C4-2B (cell line): ENCODE results near the gene IRAK1.

ENCODE experiments used
- H3K27ac ChIP-seq: fragments of 450-650 bp; 2 replicates; pipeline ENCODE4 v1.5.1; 2017
- CTCF ChIP-seq: fragments of 450-650 bp; conservative IDR thresholded peaks from 2 replicates; pipeline ENCODE4 v1.5.1; 2017; ENCODE audit warnings: mild to moderate bottlenecking
- ZFX ChIP-seq: fragments of 450-650 bp; IDR thresholded peaks from 2 replicates; pipeline ENCODE4 v1.6.1; 2017

The IRAK1 gene

GRCh38 chrX:154039577-154039976 lies 19.9 kb upstream of the IRAK1 start:
- H3K27ac ChIP-seq = no peak overlapping the region
- TF ChIP-seq ZFX = no peak
- TF ChIP-seq CTCF = no peak

GRCh38 chrX:154038656-154039055 lies 19.0 kb upstream of the IRAK1 start:
- TF ChIP-seq ZFX = no peak
- TF ChIP-seq CTCF = no peak

GRCh38 chrX:154037754-154038153 lies 18.1 kb upstream of the IRAK1 start:
- TF ChIP-seq CTCF = no peak
- no peak for TF ChIP-seq ZFX
- no peak overlapping the region for H3K27ac ChIP-seq

More at GRCh38 chrX:154038656-154039055, 19.0 kb upstream of the IRAK1 start:
- H3K27ac ChIP-seq = no peak overlapping the region

DNA sequence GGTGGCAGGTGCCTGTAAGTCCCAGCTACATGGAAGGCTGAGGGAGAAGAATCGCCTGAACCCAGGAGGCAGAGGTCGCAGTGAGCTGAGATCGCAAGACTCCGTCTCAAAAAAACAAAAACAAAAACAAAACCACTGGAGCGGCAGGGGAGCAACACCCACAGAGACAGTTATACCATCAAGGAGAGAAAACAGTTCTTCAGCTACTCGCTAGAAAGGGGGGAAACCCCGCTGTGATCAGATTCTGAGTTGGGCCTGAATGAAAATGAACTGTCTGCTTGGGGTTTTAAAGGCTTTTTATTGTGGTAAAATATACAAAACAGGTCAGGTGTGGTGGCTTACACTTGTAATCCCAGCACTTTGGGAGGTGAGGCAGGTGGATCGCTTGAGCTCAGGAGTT lies 16.8 kb upstream of the IRAK1 start:
- TF ChIP-seq ZFX = no peak
- no peak for TF ChIP-seq CTCF
- no peak overlapping the region for H3K27ac ChIP-seq

DNA sequence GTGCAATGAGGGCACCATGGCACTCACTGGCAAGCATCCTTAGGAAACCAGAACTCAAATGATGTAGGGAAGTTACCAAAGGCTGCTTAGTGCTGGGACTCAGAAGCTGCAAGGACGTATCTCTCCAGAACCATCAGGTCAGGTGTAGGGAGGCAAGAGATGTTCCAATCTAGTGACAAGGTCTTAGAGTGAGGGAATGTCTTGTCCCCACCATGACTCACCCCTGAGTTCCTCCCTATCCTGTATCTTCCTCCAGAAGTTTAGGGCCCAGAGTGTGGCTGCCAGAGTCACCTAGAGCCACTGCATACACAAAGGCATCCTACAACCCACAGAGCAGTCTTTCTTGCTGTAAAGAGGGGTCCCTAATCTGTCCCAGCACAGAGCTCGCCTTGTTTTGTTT lies 14.1 kb upstream of the IRAK1 start:
- TF ChIP-seq CTCF (no peak), ZFX (no peak)
- no peak overlapping the region for H3K27ac ChIP-seq

DNA sequence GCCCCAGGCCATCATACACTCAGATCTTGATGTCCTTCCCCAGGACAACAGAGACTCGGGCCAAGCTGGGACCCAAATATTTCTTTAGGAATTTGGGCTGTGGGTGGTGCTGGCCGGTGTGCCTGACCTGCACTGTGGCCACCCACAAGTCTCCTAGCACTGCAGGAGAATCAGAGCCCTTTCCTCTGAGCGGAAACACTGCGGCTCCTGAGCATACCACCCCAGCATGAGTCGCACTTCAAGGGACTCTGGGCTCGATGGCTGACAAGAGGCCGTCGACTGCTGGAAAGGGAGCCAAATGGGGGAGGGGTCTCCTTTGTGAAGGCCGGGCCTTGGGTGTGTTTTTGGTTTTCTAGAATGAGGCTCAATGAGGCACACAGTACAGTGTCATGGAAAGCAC lies 13.0 kb upstream of the IRAK1 start:
- TF ChIP-seq CTCF (no peak), ZFX (no peak)
- H3K27ac ChIP-seq = no peak overlapping the region

DNA sequence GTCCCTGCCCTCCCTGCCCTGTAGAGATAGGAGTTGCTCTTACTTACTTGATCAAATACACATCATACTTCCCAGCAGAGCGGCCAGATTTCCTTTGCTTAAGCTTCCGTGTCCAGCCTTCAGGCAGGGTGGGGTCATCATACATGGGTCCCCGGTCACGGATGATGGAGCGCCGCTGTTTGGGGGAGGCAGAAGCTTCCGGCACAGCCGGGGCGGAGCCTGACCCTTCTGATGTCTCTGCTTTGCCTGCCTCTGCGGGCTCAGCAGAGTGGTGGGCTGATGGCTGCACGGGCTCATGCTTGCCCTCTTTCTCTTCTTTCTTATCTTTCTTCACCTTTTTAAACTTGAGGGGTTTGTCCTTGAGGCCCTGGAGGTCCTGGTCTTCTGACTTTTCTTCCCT lies 12.5 kb upstream of the IRAK1 start:
- TF ChIP-seq ZFX = no peak
- TF ChIP-seq CTCF = no peak
- no peak overlapping the region for H3K27ac ChIP-seq
